NCI-H345 (cell line): ENCODE data around the gene NME1.
"Not testable (repeated sequence)": the region's sequence is repeated elsewhere in the genome, so short reads cannot be mapped to it uniquely, and the experiment has no call there.

Source experiments
- DNase-seq: peaks from one replicate; lab custom pipeline; 2025; lab: John Stamatoyannopoulos, UW

The NME1 gene

DNA sequence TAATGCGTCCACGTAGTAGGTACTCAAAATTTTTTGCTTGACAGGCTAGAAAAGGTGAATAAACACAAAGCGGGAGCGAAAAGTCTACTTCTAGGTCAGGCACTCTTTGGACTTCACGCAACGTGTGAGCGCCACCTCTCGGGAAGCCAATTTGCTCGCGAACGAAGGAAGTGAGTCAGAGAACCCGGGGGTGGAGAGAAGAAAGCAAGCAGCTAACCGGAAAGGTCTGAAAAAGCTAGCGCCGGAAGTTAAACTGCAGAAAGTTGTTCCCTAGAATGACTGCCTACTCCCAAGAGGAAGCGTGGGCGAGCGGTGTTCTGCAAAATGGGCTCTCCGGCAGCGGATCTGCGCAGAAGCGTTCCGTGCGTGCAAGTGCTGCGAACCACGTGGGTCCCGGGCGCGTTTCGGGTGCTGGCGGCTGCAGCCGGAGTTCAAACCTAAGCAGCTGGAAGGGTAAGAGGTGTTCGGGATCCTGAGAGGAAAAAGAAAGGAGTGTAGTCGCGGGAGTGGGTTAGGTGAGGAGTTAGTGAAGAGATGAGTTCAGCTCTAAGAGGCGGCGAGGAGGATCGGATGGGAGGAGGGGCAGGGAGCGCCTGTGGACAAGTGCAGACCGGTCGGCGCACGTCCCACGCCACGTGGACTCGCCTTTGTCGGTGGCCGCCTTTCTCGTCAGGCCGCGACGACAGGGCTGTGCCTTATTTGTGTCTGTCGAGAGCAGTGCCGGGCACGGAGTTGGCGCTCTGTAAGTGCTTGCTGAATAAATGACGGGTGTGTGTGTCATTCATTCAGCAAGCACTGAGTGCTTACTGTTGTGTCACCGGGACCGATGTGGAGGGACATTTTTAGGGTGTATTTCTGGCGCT is at the start of gene NME1:
Gene NME1, plus strand, starts transcription at position 350 of the 863 bp plus-strand sequence. CDS start 2,096 bp downstream, outside the sequence.
- peak; percentile 99 for DNase-seq

- DNase-seq = no peak
These were observed 45.6 kb upstream of the NME1 start for GRCh38 chr17:51107778-51108177.

DNA sequence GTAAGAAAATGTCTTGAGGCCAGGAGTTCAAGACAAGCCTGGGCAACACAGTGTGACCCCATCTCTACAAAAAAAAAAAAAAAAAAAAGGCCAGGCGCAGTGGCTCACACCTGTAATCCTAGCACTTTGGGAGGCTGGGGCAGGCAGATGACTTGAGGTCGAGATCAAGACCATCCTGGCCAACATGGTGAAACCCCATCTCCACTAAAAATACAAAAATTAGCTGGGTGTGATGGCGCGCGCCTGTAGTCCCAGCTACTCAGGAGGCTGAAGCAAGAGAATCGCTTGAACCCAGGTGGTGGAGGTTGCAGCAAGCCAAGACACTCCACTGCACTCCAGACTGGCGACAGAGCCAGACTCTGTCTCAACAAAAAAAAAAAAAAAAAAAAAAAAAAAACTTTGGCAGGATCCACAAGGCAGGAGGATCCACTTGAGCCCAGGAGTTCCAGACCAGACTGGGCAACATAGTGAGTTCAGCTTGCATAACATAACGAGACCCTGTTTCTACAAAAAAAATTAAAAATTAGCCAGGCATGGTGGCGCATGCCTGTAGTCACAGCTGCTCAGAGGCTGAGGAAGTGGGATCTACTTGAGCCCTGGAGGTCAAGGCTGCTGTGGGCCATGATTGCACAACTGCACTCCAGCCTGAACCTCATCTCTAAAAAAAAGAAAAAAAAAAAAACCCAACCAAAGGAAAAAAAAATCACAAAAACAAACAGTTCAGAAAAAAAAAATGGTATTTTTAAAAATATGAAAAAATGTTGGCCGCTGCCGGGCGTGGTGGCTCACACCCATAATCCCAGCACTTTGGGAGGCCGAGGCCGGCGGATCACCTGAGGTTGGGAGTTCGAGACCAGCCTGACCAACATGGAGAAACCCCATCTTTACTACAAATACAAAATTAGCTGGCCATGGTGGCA is 40.8 kb upstream of the NME1 start:
- DNase-seq = not testable (repeated sequence)

DNA sequence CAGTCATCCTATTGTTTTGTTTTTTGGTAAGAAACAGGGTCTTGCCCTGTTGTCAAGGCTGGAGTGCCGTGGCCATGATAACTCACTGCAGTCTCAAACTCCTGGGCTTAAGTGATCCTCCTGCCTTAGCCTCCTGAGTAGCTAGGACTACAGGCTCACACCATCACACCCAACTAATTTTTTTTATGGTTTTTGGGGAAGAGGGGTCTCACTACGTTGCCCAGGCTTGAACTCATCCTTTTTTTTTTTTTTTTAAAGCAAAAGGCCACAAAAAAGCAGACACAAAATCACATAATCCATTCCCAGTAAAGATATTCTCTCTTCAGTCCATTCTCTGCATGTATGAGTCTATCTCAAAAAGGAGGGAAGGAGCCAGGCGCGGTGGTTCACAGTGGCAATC is 38.2 kb upstream of the NME1 start:
- no peak for DNase-seq

GRCh38 chr17:51118330-51119195 is 34.8 kb upstream of the NME1 start:
- peak; percentile 88 for DNase-seq

DNA sequence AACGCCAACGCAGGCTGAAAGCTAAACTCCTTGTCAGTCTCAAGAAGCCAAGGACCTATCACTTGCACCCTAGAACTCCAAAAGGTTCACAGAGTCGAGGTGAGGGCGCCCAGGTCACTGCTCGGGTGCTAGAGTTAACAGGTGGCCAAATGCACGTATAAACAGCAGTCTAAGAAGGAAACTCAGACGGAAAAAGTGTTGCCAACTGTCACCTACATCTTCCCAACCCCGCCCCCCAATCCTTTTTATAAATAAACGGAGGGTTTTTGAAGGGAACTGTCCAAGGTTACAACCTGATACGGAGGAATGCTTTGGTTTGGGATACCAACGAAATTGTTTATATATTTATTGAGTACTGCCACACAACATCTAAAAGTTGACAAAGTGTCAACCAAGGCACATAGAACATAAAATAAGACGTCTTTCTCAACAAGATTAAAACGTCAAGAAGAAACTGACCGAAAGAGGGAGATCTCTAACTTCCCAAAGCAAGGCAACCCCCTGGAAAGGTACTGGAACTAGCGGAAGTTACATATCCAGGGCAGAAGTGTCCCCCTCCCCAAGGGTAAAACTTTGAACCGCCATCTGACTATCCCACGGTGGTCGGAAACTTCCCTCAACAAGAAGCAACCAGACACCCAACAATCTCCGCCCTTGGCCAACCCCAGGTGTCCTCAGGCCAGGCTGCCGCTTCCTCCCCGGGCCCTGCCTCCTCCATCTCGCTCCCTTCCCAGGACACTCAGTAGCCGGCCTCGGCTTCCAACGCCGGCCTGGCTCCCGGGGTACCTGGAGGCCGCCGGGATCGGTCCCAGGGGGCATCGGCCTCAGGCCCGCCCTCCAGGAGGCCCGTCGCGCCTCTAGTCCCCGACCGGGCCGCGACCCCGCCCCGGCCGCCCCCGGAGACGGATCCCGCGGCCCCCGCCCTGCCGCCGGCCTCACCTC is 33.7 kb upstream of the NME1 start:
- DNase-seq = peak; percentile 6

DNA sequence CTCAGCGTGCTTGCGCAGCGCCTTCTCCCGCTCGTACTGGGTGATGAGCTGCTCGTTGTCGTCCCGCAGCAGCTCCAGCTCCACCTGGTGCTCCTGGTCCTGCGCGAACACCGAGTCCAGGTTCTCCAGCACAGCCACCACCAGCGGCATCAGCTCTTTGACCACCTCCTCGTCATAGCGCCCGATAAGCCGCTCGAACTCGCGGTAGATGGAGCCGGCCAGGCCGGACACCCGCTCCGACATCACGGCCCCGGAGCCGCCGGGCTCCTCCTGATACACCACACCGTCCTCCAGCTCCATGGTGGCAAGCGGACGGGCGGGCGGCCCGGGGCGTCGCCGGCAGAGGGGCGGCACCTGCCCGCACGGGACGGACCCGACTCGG is 33.0 kb upstream of the NME1 start:
- peak; percentile 49 for DNase-seq

DNA sequence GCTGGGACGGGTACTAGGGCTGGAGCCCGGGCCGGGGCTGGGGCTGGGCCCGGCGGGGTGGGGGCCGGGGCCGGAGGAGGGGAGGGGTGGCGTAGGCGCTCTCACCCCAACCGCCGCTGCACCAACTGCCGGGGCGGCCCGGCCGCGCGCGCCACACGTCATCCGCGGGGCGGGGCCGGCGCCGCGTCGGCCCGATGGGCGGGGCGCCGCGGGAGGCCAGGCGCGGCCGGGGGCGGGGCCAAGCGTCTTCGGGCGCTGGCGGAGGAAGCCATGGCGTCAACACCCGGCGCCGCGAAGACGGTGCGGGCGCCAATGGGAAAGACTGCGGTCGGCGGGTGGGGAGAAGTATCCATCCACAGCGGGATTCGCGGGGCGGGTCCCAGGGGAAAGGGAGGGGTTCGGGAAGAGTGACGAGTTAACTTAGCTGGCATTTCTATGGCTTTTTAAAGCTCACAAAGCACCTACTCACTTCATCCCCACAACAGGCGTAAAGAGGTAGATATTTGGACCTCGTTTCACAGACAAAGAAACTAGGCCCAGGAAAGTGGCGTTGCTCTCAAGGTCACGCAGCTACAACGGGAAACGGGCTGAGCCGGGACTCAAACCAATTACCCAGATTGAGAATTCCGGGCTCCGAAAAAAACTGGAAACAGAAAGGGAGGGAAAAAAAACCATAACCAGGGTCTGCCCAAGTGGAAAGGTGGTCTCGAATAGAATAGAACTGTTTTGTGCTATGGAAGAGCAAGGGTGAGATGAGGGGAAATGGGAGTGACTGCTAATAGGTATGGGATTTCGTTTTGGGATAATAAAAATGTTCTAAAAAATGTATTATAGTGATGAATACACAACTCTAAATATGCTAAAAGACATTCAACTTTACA is 32.4 kb upstream of the NME1 start, which contains the start of gene SPAG9:
Gene SPAG9, minus strand, starts transcription at position 130 of the 881 bp plus-strand sequence. CDS start 212 bp downstream, outside the sequence.
- DNase-seq = peak; percentile 97

GRCh38 chr17:51121620-51122472 is 31.5 kb upstream of the NME1 start:
- DNase-seq = no peak

DNA sequence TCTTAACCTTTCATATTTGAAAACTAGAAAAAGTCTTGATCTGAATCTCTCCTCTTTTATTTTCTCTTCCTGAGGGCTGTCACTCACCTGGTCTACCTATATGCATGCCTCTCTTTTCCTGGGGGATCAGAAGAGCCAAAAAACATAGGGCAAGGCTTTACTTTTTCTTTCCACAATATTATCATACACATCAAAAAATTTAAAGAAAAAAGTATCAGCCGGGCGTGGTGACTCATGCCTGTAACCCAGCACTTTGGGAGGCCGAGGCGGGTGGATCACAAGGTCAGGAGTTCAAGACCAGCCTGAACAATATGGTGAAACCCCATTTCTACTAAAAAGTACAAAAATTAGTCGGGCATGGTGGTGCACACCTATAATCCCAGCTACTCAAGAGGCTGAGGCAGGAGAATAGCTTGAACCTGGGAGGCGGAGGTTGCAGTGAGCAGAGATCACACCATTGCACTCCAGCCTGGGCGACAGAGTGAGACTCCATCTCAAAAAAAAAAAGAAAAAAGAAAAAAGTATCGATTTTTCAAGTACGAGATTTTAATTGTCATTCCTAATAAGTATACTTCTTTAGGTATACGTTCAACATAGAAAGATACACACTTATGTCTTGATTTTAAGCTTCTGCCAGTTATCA is 30.8 kb upstream of the NME1 start:
- not testable (repeated sequence) for DNase-seq

DNA sequence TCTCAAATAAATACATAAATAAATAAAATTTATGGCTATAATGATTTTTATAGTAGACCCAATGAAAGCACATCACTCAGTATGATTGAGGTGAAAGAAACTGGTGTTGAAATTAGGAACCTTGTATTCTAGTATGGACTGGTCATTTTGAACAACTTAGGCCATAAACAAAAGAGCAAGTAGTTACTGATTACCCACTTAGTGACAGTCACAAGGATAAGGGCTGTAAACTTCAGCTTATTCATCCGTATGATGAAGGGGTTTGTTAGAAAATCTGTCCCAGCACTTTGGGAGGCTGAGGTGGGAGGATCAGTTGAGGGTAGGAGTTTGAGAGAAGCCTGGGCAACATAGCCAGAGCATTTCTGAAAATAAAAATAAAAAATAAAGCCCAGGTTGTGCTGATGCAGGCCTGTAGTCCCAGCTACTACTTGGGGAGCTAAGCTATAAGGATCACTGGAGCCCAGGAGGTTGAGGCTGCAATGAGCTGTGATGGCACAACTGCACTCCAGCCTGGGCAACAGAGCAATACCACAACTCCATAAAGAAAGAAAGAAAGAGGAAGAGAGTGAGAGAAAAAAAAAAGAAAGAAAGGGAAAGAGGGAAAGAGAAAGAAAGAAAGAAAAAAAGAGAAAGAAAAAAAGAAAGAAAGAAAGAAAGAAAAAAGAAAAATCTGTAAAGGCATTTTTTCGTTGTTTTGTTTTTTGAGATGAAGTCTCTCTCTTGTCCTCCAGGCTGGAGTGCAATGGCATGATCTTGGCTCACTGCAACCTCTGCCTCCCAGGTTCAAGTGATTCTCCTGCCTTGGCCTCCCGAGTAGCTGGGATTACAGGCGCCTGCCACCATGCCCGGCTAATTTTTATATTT is 28.5 kb upstream of the NME1 start:
- no peak for DNase-seq

DNA sequence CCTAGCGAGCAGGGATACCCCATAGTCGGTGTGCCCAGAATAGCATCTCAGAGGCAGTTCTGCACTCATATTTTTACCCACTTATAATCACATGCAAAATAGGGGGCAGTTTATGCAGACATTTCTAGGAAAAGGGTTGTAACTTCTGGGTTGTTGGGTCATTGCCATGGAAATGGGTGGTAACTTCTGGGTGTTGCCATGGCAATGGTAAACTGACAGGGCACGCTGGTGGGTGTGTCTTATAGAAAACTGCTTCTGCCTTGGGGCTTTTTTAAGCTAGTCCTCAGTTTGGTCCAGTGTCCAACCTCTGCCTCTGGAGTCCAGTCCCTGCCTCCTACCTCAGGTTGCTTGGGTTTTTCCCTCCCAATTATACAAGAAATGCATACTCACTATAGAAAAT is 25.3 kb upstream of the NME1 start:
- DNase-seq = no peak

DNA sequence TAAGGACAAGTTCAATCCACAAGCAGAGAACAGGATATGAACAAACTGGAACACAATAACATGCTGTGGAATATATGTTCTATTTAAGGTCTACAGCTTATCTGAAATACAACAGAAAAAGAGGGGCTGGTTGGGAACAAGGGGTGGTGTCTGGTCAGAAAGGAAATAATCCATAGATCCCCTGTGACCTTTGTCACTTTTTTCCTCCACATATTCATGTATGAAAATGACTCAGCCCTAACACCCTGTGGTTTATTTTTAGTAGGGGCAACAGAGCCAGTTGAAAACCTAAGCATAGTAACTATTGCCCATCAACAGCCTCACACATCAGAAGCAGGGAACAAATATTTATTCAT is 20.4 kb upstream of the NME1 start:
- no peak for DNase-seq

- DNase-seq = no peak
These were observed 20.0 kb upstream of the NME1 start for GRCh38 chr17:51133365-51133764.

DNA sequence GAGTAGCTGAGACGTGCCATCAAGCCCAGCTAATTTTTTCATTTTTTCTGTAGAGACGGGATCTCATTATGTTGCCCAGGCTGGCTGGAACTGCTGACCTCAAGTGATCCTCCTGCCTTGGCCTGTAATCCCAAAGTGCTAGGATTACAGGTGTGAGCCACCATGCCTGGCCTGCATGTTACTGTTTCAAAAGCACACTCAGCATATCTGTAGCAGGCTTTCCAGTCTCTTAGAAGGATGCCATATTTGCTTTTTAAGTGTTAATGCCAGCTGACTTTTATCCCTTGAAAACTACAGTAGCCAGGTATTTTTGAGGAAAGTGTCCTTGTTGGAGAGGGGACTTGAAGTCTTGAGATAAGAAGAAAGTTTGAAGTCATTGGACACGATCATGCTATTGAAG is 17.4 kb upstream of the NME1 start:
- DNase-seq = no peak

GRCh38 chr17:51142597-51142996 is 10.8 kb upstream of the NME1 start:
- DNase-seq = no peak
